HS-5 (cell line): ENCODE measurements around the gene PROX2.

Source experiments
- DNase-seq: peaks from one replicate; pipeline ENCODE4 v3.0.0-alpha.2; 2012; ENCODE audit warnings: low read depth

PROX2 gene

DNA sequence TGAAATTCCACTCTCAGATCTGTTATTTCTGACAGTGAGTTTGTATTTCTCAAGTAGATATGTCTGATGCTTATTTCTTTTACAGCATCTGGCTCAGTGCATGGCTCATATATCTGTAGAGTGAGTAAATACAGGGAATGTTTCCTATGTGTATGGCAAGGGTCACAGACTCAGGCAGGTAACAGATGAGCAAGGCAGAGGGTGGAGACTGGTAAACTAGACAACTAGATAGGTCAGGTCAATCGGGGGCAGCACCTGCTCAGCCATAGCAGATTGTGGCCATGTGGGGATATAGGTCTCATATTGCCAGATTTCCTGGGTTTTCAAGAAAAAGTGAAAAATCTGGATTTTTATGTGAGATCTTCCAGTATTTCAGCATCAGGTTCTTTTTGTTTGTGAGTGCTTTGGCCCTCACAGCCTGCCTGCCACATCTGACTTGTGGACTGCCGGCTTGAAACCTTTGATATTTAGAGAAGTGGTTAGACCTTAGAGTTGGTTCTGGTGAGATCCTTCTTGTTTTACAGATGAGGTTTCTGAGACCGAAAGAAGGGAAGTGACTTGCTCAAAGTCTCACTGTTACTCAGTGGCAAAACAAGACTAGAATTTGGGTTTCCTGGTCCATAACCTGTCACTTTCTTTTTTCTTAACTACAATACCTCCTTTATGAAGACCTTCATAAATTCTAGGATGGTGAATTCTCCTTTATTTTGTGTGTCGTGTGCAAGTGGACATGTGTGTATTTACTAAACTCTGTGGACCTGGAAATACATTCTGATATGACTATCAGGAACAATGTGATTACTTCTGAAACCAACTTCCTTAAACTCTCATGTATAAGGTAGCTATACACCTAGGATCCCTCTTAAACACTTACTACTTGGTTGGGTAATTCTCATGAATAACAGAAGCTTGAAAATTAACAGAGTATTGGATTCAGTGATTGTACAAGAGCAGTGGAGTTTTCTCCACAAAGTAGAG lies 34.4 kb downstream of the PROX2 start:
- DNase-seq: no peak

DNA sequence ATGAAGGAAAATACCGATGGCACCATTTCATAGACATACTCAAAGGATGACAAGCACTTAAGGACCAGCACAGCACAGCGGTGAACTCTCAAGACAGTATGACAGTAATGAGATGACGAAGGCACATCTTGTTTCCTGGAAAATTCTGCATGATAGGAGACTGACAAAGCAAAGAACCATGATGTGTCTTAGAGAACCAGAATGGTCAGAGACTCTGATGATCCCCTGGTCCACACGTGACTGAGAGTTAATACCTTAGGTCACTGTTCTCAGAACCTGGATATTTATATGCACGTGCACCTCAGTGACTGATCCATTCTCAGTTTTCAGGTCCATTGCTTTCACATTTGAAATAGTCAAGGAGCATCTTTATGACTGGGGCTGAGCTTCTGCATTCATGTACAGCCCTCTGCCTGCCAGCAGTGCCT lies 35.3 kb downstream of the PROX2 start:
- DNase-seq: no peak

DNA sequence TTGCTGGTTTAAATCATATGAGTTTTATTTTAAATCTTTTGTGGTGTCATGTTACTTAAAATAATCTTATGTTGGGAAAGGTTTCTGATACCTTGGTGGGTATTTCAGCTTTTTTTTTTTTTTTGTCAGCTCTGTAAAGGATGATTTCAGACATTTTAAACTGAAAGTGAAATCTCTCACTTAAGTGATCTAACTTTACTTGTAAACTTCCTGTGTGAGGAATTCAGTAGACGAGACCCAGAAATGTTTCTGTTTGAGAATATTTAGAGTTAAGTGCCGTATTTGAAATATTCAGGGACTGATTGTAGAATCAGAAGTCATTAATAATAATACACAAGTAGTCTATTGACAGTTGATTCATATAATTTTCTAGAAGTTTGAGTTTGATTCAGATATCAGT lies 37.8 kb downstream of the PROX2 start:
- no peak for DNase-seq

DNA sequence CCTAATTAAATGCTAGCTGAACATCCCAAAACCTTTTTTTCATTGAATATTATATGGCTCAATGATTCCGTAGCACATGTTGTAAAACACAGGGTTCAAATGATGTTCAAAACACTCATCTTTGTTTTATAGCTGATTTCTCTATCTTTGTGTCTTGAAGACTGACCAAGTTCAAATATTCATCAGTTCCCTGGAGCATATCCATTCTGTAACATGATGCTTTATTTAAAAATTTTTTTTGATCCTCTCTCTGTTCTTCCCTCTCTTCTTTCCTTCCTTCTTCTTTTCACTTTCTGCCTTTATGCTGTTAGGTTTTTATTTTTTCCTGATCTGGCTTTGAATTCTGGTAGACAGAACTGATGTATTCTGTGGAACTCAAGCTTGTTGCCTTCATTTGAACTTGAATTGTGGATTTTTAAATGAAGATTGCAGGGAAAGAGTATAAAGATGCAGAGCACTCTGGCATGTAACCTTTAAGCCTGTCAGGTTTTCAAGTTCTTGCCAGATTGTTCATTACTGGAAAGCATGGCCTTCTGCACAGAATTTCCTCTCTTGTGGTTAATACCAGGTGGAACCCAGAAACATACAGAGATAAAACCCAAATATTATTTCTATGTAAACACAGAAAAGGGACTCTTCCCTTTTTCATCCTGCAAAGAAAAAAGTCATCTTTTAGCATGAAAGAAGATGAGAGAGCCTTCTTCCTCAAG lies 39.5 kb downstream of the PROX2 start:
- no peak for DNase-seq

DNA sequence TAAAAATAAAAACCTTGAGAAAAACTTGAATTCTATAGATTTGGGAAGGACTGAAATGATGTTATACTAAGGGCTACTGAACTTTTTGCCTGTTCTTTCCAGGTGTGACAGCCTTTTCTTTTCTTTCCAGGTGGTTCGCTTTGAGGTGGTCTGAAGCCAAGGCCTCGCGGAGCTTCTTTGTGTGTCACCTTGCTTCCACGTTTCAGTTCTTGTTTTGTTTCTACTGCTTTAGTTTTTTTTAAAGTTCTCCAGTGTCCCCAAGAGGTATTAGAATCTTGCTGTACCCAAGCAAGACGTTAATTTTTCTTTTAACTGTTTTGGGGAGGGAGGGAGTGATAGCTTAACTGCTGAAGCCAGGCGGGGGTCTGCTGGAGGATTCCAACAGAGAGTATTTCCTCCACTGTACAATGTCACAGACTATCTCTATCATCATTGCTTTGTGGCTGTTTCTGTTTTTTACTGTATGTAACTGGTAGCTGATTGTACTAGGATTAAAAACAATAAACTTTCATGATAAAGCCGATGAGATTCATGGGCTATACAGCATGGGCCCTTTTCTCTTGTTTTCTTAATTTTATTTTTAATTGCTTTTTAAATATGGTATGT lies 40.2 kb downstream of the PROX2 start:
- no peak for DNase-seq

DNA sequence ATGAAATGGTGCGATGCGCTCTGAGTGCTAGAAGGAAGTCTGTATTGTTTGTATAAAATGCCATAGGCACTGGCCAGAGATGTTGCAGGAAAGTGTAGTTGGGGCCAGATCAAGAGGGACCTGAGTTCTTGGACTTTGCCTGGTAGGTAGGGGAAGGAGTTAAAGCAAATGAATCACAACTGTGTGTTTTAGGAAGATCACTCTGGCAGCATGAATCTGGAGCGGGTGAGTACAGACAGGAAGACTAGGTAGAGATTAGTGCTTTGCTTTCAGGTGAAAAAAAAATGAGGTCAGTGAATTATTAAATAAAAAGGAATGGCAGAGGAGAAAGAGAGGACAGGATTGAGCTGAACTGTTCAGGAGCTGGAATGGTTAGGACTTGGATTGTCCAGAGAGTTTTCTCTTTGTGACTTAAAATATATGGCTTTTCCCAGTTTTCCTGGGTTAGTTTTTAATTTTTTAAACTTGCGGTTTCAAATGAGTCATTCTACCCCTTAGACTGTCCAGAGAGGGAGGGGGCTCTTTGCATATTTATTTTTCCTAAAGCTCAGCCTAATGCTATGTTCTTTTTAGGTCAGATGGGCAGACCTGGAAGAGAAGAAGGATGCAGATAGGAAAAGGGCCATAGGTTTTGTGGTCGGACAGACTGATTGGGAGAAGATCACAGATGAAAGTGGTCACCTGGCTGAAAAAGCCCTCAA lies 41.1 kb downstream of the PROX2 start:
- no peak for DNase-seq

DNA sequence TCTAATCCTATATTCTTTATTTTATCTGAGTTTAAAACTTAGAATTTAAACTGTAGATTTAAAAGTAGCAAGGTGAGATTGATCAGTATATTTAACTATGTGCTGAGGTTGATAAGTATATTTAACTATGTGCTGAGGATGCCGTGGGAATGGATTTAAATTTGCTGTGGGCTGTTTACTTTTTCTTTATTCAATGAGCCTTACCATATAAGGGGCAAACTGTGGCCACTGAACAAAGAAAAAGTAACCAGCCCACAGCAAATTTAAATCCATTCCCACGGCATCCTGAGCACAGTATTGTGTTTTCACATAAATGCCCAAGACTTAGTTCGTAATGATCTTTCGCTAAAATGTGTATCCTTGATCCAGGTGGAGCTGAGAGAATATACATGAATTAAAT lies 43.1 kb downstream of the PROX2 start:
- no peak for DNase-seq

DNA sequence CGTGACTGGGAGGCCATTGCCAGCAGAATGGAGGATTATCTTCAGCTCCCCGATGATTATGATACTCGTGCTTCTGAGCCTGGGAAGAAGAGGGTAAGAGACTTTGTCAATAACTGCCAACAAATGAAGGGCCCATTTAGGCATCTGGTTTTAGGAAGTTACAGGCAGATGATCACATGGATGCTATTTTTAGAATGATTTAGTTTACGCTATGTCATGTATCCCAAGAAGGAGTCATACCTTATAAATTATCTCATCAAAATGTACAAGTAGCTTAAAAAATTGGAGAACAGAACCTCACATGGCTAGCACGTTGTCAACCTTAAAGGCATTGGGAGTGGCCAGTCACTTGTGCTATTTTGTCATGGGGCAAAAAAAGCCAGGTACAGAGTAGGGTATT lies 46.7 kb downstream of the PROX2 start:
- no peak for DNase-seq

DNA sequence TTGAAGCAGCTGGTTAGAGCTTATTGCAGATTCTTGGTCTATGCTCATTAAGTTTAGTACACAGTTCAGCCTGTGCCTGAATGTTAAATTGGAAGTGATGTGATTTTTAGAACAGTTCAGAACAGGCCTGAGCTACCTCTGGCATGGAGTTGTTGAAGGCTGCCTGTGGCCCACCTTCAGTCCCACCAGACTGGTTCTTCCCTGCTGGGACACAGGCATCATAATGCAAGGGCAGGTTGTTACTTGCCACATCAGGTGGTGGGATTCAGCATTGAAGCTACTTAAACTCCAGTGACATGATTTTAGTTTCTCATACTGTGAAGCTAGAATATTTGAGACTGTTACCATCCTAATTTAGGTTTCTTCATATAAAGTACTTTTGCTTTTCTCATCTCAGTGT lies 49.4 kb downstream of the PROX2 start:
- DNase-seq: no peak
